NCI-H345 treated with DMSO at 0.1 percent for 48 hours (cell line): Measurements from ENCODE around the gene TRPM7.
"Not testable (repeated sequence)": the region's sequence is repeated elsewhere in the genome, so short reads cannot be mapped to it uniquely, and the experiment has no call there.

Experiments
- DNase-seq: peaks from one replicate; lab custom pipeline; 2025; ENCODE audit not compliant: unreplicated experiment; lab: John Stamatoyannopoulos, UW

The TRPM7 gene, protein sequence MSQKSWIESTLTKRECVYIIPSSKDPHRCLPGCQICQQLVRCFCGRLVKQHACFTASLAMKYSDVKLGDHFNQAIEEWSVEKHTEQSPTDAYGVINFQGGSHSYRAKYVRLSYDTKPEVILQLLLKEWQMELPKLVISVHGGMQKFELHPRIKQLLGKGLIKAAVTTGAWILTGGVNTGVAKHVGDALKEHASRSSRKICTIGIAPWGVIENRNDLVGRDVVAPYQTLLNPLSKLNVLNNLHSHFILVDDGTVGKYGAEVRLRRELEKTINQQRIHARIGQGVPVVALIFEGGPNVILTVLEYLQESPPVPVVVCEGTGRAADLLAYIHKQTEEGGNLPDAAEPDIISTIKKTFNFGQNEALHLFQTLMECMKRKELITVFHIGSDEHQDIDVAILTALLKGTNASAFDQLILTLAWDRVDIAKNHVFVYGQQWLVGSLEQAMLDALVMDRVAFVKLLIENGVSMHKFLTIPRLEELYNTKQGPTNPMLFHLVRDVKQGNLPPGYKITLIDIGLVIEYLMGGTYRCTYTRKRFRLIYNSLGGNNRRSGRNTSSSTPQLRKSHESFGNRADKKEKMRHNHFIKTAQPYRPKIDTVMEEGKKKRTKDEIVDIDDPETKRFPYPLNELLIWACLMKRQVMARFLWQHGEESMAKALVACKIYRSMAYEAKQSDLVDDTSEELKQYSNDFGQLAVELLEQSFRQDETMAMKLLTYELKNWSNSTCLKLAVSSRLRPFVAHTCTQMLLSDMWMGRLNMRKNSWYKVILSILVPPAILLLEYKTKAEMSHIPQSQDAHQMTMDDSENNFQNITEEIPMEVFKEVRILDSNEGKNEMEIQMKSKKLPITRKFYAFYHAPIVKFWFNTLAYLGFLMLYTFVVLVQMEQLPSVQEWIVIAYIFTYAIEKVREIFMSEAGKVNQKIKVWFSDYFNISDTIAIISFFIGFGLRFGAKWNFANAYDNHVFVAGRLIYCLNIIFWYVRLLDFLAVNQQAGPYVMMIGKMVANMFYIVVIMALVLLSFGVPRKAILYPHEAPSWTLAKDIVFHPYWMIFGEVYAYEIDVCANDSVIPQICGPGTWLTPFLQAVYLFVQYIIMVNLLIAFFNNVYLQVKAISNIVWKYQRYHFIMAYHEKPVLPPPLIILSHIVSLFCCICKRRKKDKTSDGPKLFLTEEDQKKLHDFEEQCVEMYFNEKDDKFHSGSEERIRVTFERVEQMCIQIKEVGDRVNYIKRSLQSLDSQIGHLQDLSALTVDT (N-terminal part only)

GRCh38 chr15:50686469-50687301 lies at the start of gene TRPM7:
Gene TRPM7 (minus strand): TSS chr15:50686797. CDS start chr15:50686533, 264 bp downstream.
- peak; percentile 50 for DNase-seq

DNA sequence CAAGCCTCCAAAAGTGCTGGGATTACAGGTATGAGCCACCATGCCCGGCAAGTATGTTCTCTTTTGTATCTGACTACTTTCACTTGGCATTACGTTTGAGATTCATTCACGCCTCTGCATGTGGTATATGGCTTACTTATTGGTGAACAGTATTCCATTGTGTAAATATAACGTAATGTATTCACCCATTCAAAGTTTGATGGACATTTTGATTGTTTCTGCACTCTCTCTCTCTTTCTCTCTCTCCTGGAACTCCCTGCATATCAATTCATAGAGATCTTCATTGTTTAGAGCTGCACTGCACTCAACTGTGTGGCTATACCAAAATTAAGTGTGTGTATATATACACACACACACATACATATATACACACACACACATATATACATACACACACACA lies 48.6 kb upstream of the TRPM7 start:
- no peak for DNase-seq

DNA sequence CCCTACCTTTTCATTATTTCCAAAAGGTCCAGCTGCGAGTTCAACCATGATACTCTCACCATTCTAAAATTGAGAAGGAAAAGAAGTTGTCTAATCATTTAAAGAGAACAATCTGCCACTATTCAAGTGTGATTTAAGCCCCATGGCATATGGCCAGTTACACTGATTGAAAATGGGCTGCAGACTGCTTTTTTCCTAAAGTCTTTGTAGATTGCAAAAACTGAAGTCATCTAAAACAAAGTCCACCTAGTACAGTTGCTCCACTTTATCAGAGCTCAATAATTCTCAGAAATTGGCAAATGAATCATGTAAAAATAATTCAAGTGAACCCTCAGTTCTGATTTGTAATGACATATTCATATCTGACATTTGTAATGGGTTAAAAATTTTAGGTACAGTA lies 39.7 kb upstream of the TRPM7 start:
- no peak for DNase-seq

DNA sequence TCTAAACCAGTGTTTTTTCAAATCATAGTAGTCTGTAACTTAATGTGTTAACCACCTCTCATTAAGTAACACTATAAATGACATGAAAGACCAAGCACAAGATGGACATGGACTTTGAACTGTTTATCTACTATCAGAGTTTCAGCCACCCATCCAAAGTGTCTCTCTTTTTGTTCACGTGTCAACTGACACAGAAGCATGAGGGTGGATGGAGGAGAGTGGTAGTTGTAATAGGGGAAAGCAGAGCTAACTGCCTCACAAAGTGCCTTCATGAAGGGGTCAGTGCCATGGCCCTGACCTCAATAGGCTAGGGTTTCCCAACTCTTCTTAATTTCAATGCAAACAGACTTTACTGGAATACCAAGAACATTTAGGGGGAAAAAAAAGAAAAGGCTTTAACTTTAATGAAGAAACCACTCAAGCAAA lies 32.1 kb upstream of the TRPM7 start:
- no peak for DNase-seq

DNA sequence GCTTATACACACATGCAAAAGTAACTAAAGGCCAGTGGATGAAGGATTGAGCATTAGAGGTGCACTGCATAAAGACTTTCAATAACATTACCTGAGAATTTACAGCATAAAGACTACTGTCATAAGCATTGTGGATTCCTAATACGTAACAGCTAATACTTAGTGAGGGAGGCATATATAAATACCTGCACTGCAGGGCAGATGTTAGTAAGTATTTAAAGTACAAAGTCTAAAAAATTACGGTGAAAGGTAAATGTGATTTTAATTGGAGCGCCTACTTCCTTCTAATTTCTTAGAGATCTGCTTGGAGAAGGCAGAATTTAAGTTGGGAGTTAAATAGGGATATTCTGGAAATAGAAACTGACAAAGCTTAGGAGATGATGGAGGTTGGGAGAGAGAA lies 25.4 kb upstream of the TRPM7 start:
- DNase-seq, result no peak

DNA sequence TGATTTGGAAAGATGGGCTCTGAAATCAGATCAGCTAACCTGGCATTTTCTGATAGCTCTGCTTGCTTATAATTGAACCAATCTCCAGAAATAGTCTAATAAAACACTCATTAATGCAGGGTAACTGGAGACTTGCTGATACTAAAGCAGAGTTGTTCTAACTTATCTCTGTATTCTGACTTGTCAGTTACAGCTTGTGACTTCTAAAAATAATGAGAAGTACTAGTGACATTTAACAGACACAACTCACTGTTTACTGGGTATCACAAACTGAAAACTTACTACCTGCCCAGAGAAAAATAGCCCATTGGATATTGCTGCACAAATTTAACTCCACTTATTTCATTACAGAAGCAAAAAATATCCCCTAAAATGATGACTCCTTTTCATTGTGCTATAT lies 24.0 kb upstream of the TRPM7 start:
- DNase-seq, result no peak

DNA sequence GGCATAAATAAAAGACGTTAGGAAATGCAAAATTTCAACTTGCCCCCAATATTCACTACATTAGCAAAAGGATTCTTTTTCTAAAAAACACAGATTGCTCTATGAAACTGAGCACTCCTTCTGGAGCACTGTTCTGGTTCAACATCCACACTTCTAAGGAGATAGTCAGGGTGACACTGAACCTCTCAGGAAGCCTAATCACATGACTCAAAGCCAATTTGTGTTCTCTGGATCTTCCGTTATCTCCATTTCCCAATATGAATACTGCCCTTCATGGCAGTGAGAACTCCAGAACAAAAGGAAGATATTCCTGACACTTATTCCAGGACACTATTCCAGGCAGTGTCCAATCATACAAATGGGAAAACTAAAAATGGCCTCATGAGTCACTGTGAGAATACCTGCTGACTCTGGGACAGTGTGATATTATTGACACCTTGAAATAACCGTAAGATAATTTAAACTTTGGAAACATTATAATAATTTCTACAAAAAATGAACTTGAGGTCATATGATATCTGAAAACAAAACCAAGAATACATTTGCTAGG lies 21.4 kb upstream of the TRPM7 start:
- no peak for DNase-seq

DNA sequence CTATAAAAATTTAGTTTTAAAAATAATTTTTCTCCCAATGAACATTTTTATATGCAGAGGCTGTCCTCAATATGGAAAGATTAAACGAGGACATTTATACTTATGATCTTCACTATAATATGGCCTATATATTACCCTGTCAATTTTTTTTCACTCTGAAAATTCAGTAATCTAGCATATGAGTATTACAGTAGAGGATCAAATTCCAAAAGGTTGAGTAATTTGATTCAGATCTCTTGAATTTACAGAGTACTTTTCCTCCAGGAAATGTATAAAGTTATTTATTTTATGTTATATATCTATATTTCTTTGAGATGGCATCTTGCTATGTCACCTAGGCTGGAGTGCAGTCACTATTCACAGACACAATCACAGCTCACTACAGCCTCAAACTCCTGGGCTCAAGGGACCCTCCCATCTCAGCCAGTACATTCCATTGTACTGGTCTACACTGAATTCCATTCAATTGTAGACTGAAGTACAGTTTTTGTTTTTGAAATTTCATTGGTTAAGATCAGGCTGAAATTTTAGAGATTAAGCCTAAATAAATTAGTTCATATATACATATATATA lies 16.3 kb upstream of the TRPM7 start:
- DNase-seq, result no peak

- no peak for DNase-seq
Measured at GRCh38 chr15:50698101-50698500, 11.5 kb upstream of the TRPM7 start.

- DNase-seq, result no peak
Measured at GRCh38 chr15:50697109-50697797, 10.7 kb upstream of the TRPM7 start.

DNA sequence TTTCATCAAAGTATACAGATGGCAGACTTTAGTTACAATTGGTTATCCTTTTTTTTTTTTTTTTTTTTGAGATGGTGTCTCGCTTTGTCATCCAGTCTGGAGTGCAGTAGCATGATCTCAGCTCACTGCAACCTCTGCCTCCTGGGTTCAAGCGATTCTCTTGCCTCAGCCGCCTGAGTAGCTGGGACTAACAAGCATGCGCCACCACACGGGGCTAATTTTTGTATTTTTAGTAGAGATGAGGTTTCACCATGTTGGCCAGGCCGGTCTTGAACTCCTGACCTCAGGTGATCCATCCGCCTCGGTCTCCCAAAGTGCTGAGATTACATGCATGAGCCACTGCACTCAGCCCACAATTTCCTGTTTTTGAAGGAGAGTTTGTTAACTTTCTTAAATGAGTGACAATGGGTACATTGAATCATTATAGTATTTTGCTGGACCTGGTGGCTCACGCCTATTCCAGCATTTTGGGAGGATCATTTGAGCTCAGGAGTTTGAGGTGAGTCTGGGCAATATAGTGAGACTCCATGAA lies 8.1 kb upstream of the TRPM7 start:
- DNase-seq, result not testable (repeated sequence)

DNA sequence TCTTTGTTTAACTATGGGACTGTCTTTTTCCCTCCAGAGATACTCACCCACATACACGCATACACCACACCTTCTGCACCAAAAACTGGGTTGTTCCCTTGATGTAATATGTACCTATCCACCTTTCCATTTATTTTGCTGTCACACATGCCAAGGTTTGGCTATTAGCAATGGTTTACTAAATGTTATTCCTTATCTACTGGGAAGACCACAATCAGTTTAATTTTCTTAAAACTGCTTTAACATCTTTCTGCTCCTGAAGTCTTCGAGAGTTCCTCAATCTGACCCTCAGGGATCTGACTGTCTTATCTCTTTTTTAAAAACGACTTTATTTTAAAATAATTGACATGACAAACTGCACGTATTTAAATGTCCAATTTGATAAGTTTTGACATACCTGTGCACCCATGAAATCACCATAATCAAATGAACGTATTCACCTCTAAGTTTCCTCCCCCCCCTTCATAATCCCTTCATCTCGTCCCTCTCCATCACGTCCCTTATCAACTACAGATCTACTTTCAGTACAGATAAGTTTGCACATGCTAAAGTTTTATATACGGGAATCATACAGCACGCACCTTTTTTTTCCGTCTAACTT lies 805 bp upstream of the TRPM7 start:
- no peak for DNase-seq

GRCh38 chr15:50685976-50686468 lies 575 bp downstream of the TRPM7 start:
- peak; percentile 31 for DNase-seq

GRCh38 chr15:50685191-50685975 lies 1.2 kb downstream of the TRPM7 start:
- DNase-seq, result no peak

- DNase-seq, result no peak
Measured at GRCh38 chr15:50681467-50681866, 5.1 kb downstream of the TRPM7 start.

DNA sequence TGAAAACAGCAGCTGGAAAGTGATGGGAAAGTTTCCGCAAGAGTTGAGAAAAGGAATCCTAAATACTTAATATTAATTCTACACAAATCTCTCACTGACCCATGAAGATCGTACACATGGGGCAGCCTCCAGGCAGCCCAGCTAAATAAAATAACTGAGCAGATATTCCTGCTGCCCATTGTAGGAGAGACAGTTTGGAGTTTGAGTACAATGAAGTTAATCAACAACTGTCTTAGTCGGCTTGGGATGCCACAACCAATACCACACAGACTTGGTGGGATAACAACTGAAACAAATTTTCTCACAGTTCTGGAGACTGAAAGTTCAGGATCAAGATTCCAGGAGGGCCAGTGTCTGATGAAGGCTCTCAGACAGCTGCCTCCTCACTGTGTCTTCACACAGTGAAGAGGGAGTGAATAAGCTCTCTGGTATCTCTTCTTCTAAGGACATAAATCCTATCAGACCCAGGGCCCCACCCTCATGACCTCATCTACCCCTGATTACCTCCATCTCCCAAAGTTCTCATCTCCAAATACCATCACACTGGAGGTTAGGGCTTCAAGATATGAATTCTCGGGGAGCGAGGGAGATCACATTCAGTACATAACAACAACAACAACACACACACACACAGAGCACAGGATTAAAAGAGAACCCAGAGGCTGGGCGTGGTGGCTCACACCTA lies 9.7 kb downstream of the TRPM7 start:
- DNase-seq, result no peak

GRCh38 chr15:50675535-50676144 lies 11.0 kb downstream of the TRPM7 start:
- no peak for DNase-seq
